SK-N-SH (cell line): ENCODE data around the gene THPO. TPM values are rescaled to one million over a fixed set of nuclear protein-coding genes. Genes with fewer than 3 reads are reported as not detected.
A peak's percentile ranks its signal among the peaks of the same experiment; 100 is the strongest.

Experiments
- CTCF ChIA-PET: fragments of 300-600, 350-600 bp; formaldehyde crosslinking; extraction: SDS; loops from one replicate; lab custom pipeline; 2021; lab: Yijun Ruan, JAX
- POLR2A ChIA-PET: fragments of 350-600 bp; sonication (Branson Sonifier 250); formaldehyde crosslinking; extraction: SDS; loops from one replicate; lab custom pipeline; 2020; ENCODE audit warnings: antibody characterized with exemption, inconsistent platforms; lab: Yijun Ruan, JAX
- DNase-seq: peaks from one replicate; pipeline ENCODE4 v3.0.0; 2012
- H2AFZ ChIP-seq: fragments of 200-600 bp; sonication (generic); 2 replicates; pipeline ENCODE4 v1.8.1; 2016; ENCODE audit warnings: antibody characterized with exemption, mild to moderate bottlenecking, low read depth
- H3F3A ChIP-seq: fragments of 200-600 bp; sonication (generic); replicated peaks from 2 replicates; pipeline ENCODE3; 2016; ENCODE audit warnings: antibody characterized with exemption, mild to moderate bottlenecking; ENCODE audit not compliant: insufficient read depth
- H3K27ac ChIP-seq, 2 experiments: fragments of 200-500 bp in 1 of 2; fragments of 200-600 bp in 1 of 2; sonication (Bioruptor generic) in 1 of 2; sonication (generic), shearing (Covaris generic) in 1 of 2; 2 replicates each; pipeline versions ENCODE4 v1.5.1 to v1.6.1; 2014 to 2016; ENCODE audit warnings: low read depth in 2 of 2, inconsistent platforms in 1 of 2, low read length in 1 of 2, mild to moderate bottlenecking in 1 of 2, mixed read lengths in 1 of 2
- H3K27me3 ChIP-seq: fragments of 200-600 bp; sonication (generic), shearing (Covaris generic); 2 replicates; pipeline ENCODE4 v1.6.1; 2016; ENCODE audit warnings: mixed run types; ENCODE audit not compliant: insufficient read depth
- H3K36me3 ChIP-seq, 2 experiments: fragments of 200-500 bp in 1 of 2; fragments of 200-600 bp in 1 of 2; sonication (Bioruptor generic) in 1 of 2; sonication (generic) in 1 of 2; replicated peaks in 1 of 2; 2 replicates each; pipeline versions ENCODE3 to v1.5.1; 2014 to 2016; ENCODE audit warnings: low read length in 1 of 2, mild to moderate bottlenecking in 1 of 2; ENCODE audit not compliant: insufficient read depth in 2 of 2, control insufficient read depth in 1 of 2
- H3K4me1 ChIP-seq, 2 experiments: fragments of 200-500 bp in 1 of 2; fragments of 200-600 bp in 1 of 2; sonication (Bioruptor generic) in 1 of 2; sonication (generic), shearing (Covaris generic) in 1 of 2; 2 replicates each; pipeline versions ENCODE4 v1.5.1 to v1.6.1; 2014 to 2016; ENCODE audit warnings: low read depth in 1 of 2, low read length in 1 of 2, mixed run types in 1 of 2; ENCODE audit not compliant: insufficient read depth in 2 of 2, control insufficient read depth in 1 of 2
- H3K4me2 ChIP-seq: fragments of 200-600 bp; sonication (generic), shearing (Covaris generic); 2 replicates; pipeline ENCODE4 v1.6.1; 2017; ENCODE audit warnings: mixed run types
- H3K4me3 ChIP-seq, 2 experiments: fragments of 200-500 bp in 1 of 2; fragments of 200-600 bp in 1 of 2; sonication (Bioruptor generic) in 1 of 2; sonication (generic), shearing (Covaris generic) in 1 of 2; 2 replicates each; pipeline versions ENCODE4 v1.5.1 to v1.8.1; 2014 to 2016; ENCODE audit warnings: low read depth in 2 of 2, inconsistent platforms in 1 of 2, low read length in 1 of 2, mild to moderate bottlenecking in 1 of 2, mixed read lengths in 1 of 2, moderate library complexity in 1 of 2
- H3K79me2 ChIP-seq: fragments of 200-600 bp; sonication (generic); 2 replicates; pipeline ENCODE4 v1.8.1; 2017; ENCODE audit warnings: mild to moderate bottlenecking; ENCODE audit not compliant: insufficient read depth
- H3K9ac ChIP-seq: fragments of 200-600 bp; sonication (generic); 2 replicates; pipeline ENCODE4 v1.6.1; 2017; ENCODE audit warnings: mixed run types
- H3K9me2 ChIP-seq: fragments of 200-600 bp; sonication (generic); 2 replicates; pipeline ENCODE4 v1.6.1; 2017; ENCODE audit warnings: mixed run types
- H3K9me3 ChIP-seq: fragments of 200-600 bp; sonication (generic); 2 replicates; pipeline ENCODE4 v1.6.1; 2017; ENCODE audit warnings: mixed run types, mild to moderate bottlenecking, moderate library complexity
- H4K20me1 ChIP-seq: fragments of 200-600 bp; sonication (generic); 2 replicates; pipeline ENCODE4 v1.6.1; 2017; ENCODE audit warnings: mild to moderate bottlenecking, mixed run types; ENCODE audit not compliant: insufficient read depth
- EP300 ChIP-seq, 2 experiments: IDR thresholded peaks; 2 replicates each; pipeline versions ENCODE4 v1.4.0 to v1.6.1; 2012; ENCODE audit warnings: borderline replicate concordance in 1 of 2, low read depth in 1 of 2, low read length in 1 of 2
- JUND ChIP-seq: IDR thresholded peaks from 2 replicates; pipeline ENCODE4 v1.4.0; 2012
- MAX ChIP-seq: IDR thresholded peaks from 2 replicates; pipeline ENCODE4 v1.4.0; 2012; ENCODE audit warnings: low read depth
- MXI1 ChIP-seq: IDR thresholded peaks from 2 replicates; pipeline ENCODE4 v1.6.1; 2012; ENCODE audit warnings: mild to moderate bottlenecking, low read depth, low read length, improper control_type of control experiment
- RCOR1 ChIP-seq: fragments of 150-350 bp; IDR thresholded peaks from 2 replicates; pipeline ENCODE4 v1.6.1; 2017; ENCODE audit warnings: antibody characterized with exemption, low read length
- REST ChIP-seq: IDR thresholded peaks from 2 replicates; pipeline ENCODE4 v1.6.1; 2012; ENCODE audit warnings: mild to moderate bottlenecking, low read depth, low read length, moderate library complexity
- RFX5 ChIP-seq: IDR thresholded peaks from 2 replicates; pipeline ENCODE4 v1.6.1; 2012; ENCODE audit warnings: mild to moderate bottlenecking, improper control_type of control experiment, low read length
- TEAD4 ChIP-seq: IDR thresholded peaks from 2 replicates; pipeline ENCODE4 v1.4.0; 2012; ENCODE audit warnings: mild to moderate bottlenecking, borderline replicate concordance; ENCODE audit not compliant: insufficient read depth
- USF2 ChIP-seq: fragments of 150-350 bp; IDR thresholded peaks from 2 replicates; pipeline ENCODE4 v1.6.1; 2017; ENCODE audit warnings: antibody characterized with exemption, low read length, low read depth, borderline replicate concordance
- YY1 ChIP-seq: IDR thresholded peaks from 2 replicates; pipeline ENCODE4 v1.4.0; 2012; ENCODE audit warnings: low read depth, mild to moderate bottlenecking
- ZBTB33 ChIP-seq: IDR thresholded peaks from 2 replicates; pipeline ENCODE4 v1.4.0; 2012; ENCODE audit warnings: low read depth, borderline replicate concordance
- WGBS: methylation state at CpG from one replicate; pipeline ENCODE4 v1.1.6; 2017; ENCODE audit warnings: low lambda C conversion rate; 5-methylcytosine and 5-hydroxymethylcytosine counted together
- polyA plus RNA-seq, 3 experiments: library from polyadenylated mRNA; depleted of rRNA; stranded (reverse); fragments of >200 nt; gene quantifications; 2 replicates each; pipeline ENCODE4 v1.2.3, GENCODE V29; 2012

THPO gene
- polyA plus RNA-seq, 1 of the 3 experiments (the other 2 are of a cell fraction), result 0.07 TPM

GRCh38 chr3:184372911-184373310, 5.1 kb downstream of the THPO start:
- no peak overlapping the region for H2AFZ ChIP-seq
- no peaks in the 10 kb centered on the region for H3K27me3 ChIP-seq
- H3K9me2 ChIP-seq, result no peaks in the 10 kb centered on the region
- no peak for TF ChIP-seq MXI1
- ChIA-PET CTCF (interaction anchor here (1.0 to 11.1 kb wide), 13 partner anchors 9 to 413 kb away, joined by 3 to 165 read pairs (median 14); no protein-coding TSS in a partner anchor), POLR2A (no interaction called here)
- H3K9me3 ChIP-seq, result no peaks in the 10 kb centered on the region
- peaks cover 0 to 24% of the 10 kb centered on the region in 2 experiments; a peak in 3 of 4 replicates for H3K4me1 ChIP-seq
- DNase-seq, result no peak
- H3K9ac ChIP-seq, result no peak overlapping the region
- H3K4me3 ChIP-seq, result no peak overlapping the region
- H3K27ac ChIP-seq, result no peak overlapping the region
- H3K79me2 ChIP-seq, result no peaks in the 10 kb centered on the region
- no peak overlapping the region for H3K4me2 ChIP-seq
- peaks cover 30% of the 10 kb centered on the region for H3F3A ChIP-seq
- H4K20me1 ChIP-seq, result peaks cover 18% of the 10 kb centered on the region
- H3K36me3 ChIP-seq, result peaks cover 10 to 16% of the 10 kb centered on the region in 2 experiments
- WGBS, result 87% methylated on average over 5 of the region's 5 CpGs

GRCh38 chr3:184372296-184372821, 5.6 kb downstream of the THPO start:
- Histone ChIP-seq H3K27me3 (no peaks in the 10 kb centered on the region), H3K9ac (no peak overlapping the region), H3K9me3 (no peaks in the 10 kb centered on the region), H3K79me2 (no peaks in the 10 kb centered on the region), H2AFZ (no peak overlapping the region), H3K27ac (no peak overlapping the region), H3K9me2 (no peaks in the 10 kb centered on the region), H3F3A (peaks cover 34% of the 10 kb centered on the region), H3K4me3 (no peak overlapping the region), H3K4me1 (peaks cover 0 to 26% of the 10 kb centered on the region in 2 experiments; a peak in 3 of 4 replicates), H3K4me2 (0 out of 2 replicates have a peak overlapping the region, but pooled peaks have one; percentile 19), H4K20me1 (peaks cover 24% of the 10 kb centered on the region)
- CTCF ChIA-PET, result interaction anchor here (0.7 to 11.1 kb wide), 37 partner anchors 9 to 414 kb away, joined by 3 to 165 read pairs (median 6); partner anchors contain the start of gene CHRD
- TF ChIP-seq TEAD4, result no peak
- no peak for TF ChIP-seq JUND
- TF ChIP-seq RCOR1, result no peak
- no peak for TF ChIP-seq MAX
- TF ChIP-seq MXI1, result no peak
- no peak for TF ChIP-seq ZBTB33
- TF ChIP-seq, all 33 proteins: peak for 0
- POLR2A ChIA-PET, result interaction anchor here (1.2 kb wide), 1 partner anchor 11 kb away, joined by 3 read pairs; no protein-coding TSS in a partner anchor
- 86% methylated on average over 8 of the region's 8 CpGs for WGBS
- no peak for DNase-seq
- peaks cover 13 to 20% of the 10 kb centered on the region in 2 experiments for H3K36me3 ChIP-seq

- DNase-seq, result peak; percentile 85
- CTCF ChIA-PET, result interaction anchor here (0.6 to 11.1 kb wide), 68 partner anchors 8 to 805 kb away, joined by 3 to 165 read pairs (median 5); partner anchors contain the start of gene CHRD
- H3K4me1 ChIP-seq, result peaks cover 0 to 26% of the 10 kb centered on the region in 2 experiments; a peak in 3 of 4 replicates
- no peak overlapping the region for H3K9ac ChIP-seq
- peaks cover 40% of the 10 kb centered on the region for H3F3A ChIP-seq
- H3K9me3 ChIP-seq, result no peaks in the 10 kb centered on the region
- H3K27me3 ChIP-seq, result no peaks in the 10 kb centered on the region
- H3K36me3 ChIP-seq, result peaks cover 13 to 22% of the 10 kb centered on the region in 2 experiments
- H2AFZ ChIP-seq, result no peak overlapping the region
- 58% methylated on average over 4 of the region's 5 CpGs for WGBS
- POLR2A ChIA-PET, result interaction anchor here (0.7 to 1.2 kb wide), 3 partner anchors 8 to 142 kb away, joined by 3 to 4 read pairs (median 3); no protein-coding TSS in a partner anchor
- H3K79me2 ChIP-seq, result no peaks in the 10 kb centered on the region
- no peak overlapping the region; a peak in 1 of 4 replicates for H3K4me3 ChIP-seq
- H4K20me1 ChIP-seq, result peaks cover 28% of the 10 kb centered on the region
- no peaks in the 10 kb centered on the region for H3K9me2 ChIP-seq
- peak overlapping the region; percentile 19; the same call in 1 of the 2 replicates for H3K4me2 ChIP-seq
- no peak overlapping the region for H3K27ac ChIP-seq
- TF ChIP-seq EP300 (IDR thresholded peaks at IDR 0.05; ENCODE audit: borderline replicate concordance in 1 of 2, low read depth in 1 of 2, low read length in 1 of 2) (no peak), USF2 (no peak), YY1 (no peak), RFX5 (no peak), REST (no peak)
These were observed 6.4 kb downstream of the THPO start for GRCh38 chr3:184371570-184372018.
